ENCODE measurements around the gene KRTAP16-1. TPM values are rescaled to one million over a fixed set of nuclear protein-coding genes. Genes with fewer than 3 reads are reported as not detected.

Gene KRTAP16-1
- total RNA-seq, 2 experiments from 2014 or later, result 0.13 TPM; not detected in 1

DNA sequence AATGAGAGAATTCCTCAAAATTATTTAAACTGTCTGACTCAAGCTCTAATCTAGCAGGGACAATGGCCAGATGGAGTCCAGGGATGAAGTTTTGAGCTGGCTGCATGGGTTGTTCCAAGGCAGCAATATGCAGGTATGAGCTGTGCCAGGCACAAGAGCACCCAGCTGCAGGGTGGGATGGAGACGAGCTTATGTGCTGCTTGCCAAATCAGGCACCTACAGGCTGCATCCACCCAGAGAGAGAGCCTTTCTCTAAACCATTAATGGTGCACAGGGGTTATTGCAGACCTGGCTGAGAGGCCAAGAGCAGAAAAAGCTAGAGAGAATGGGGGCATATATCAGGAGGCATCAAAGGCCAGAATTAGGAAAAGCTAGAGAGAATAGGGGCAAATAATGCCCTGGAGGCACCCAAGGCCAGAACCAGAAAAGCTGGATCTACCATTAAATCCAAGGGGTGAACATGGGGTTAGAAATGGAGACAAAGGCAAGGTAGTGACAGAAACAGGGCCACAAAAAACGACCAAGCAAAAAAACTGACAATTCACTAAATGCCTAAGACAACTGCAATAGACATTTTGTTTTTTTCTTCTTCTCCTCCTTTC lies 30.6 kb upstream of the KRTAP16-1 start:
- Mint-ChIP-seq H3K4me3 (no peak overlapping the region), H3K36me3 (ENCODE audit: low read depth) (peaks cover 15% of the 10 kb centered on the region), H3K4me1 (peaks cover 52% of the 10 kb centered on the region), H3K9me3 (peaks cover 19% of the 10 kb centered on the region), H3K27me3 (peaks cover 18% of the 10 kb centered on the region), H3K27ac (peak overlapping the region; percentile 86)
- POLR2A ChIA-PET, result interaction anchor here (1.6 kb wide), 2 partner anchors 31 to 64 kb away, joined by 4 to 5 read pairs; partner anchors contain the start of gene KRTAP16-1
- CTCF ChIA-PET, result interaction anchor here (2.2 to 2.4 kb wide), 2 partner anchors 10 to 17 kb away, joined by 9 to 14 read pairs; no protein-coding TSS in a partner anchor
- DNase-seq, result no peak

GRCh38 chr17:41338961-41339485 lies 29.9 kb upstream of the KRTAP16-1 start:
- no peak overlapping the region for H3K4me3 Mint-ChIP-seq
- no peak for DNase-seq
- peaks cover 19% of the 10 kb centered on the region for H3K9me3 Mint-ChIP-seq
- peaks cover 15% of the 10 kb centered on the region for H3K36me3 Mint-ChIP-seq (ENCODE audit: low read depth)
- ChIA-PET POLR2A (interaction anchor here (1.6 kb wide), 2 partner anchors 30 to 65 kb away, joined by 4 to 5 read pairs; partner anchors contain the start of gene KRTAP16-1), CTCF (interaction anchor here (0.7 to 2.4 kb wide), 3 partner anchors 9 to 210 kb away, joined by 3 to 9 read pairs (median 7); no protein-coding TSS in a partner anchor)
- peak overlapping the region; percentile 71 for H3K27ac Mint-ChIP-seq
- peaks cover 53% of the 10 kb centered on the region for H3K4me1 Mint-ChIP-seq
- peaks cover 18% of the 10 kb centered on the region for H3K27me3 Mint-ChIP-seq

DNA sequence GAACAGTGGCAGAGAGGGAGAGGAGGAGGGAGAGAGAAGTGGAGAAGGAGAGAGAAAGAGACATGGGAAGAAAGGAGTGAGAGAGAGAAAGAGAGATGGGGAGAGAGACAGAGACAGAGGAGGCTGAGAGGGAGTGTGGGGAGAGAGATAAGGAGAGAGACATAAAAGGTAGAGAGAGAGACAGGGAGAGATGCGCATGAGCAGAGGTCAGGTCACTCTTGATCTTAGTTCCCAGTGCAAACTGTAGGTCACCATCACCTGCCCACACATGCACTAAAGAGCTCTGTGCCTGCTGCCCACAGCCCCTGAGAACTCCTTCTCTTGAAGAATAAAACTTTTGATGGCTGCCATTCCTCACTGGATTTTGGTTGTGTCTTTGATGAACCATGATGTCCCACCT lies 26.6 kb upstream of the KRTAP16-1 start:
- CTCF ChIA-PET, result no interaction called here
- DNase-seq, result no peak
- POLR2A ChIA-PET, result no interaction called here
- Mint-ChIP-seq H3K36me3 (ENCODE audit: low read depth) (no peaks in the 10 kb centered on the region), H3K27ac (no peak overlapping the region), H3K9me3 (no peaks in the 10 kb centered on the region), H3K4me3 (no peak overlapping the region), H3K27me3 (peaks cover 8% of the 10 kb centered on the region), H3K4me1 (peaks cover 31% of the 10 kb centered on the region)

DNA sequence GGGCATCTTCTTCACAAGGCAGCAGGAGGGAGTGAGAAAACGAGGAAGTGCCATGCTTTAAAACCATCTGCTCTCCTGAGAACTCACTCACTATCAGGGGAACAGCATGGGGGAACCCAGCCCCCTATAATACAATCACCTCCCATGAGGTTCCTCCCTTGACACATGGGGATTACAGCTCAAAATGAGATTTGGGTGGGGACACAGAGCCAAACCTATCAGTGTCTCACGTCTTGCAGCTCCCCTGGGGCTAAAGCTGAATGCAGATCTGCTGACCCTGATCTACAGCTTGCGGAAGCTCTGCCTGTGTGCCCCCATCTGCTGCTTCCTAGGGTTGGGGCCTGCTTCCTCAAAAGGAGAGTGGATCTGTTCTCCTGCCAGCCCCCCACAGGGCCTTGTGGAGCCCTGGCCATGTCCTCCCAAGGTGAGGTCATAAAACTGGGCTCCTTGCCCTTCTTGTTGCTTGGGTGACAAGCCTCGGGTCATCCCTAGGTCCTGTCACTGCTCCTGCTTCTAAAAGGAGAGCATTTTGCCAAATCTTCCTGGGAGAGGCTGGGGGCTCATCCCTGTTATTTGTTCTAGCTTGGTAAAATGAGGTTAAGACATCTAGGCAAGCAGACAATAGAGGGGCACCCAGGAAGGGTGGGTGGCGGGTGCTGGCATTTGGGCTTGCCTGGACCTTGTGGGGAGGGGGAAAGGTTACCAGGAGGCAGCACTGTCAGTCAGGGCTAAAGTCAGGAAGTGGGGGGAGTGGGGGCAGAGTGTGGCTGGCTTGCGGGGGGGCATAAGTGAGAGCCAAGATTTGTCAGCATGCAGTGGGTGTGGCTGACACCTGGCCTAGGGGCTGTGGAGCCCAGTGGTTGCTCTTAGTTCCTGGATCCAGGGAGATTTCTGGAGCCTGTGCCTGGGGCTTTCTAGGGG lies 25.5 kb upstream of the KRTAP16-1 start:
- H3K27ac Mint-ChIP-seq, result no peak overlapping the region
- H3K4me3 Mint-ChIP-seq, result no peak overlapping the region
- no peaks in the 10 kb centered on the region for H3K36me3 Mint-ChIP-seq (ENCODE audit: low read depth)
- POLR2A ChIA-PET, result no interaction called here
- CTCF ChIA-PET, result interaction anchor here (0.6 to 1.5 kb wide), 2 partner anchors 12 to 172 kb away, joined by 3 to 5 read pairs; no protein-coding TSS in a partner anchor
- no peak for DNase-seq
- peaks cover 20% of the 10 kb centered on the region for H3K4me1 Mint-ChIP-seq
- H3K9me3 Mint-ChIP-seq, result no peaks in the 10 kb centered on the region
- peaks cover 5% of the 10 kb centered on the region for H3K27me3 Mint-ChIP-seq

DNA sequence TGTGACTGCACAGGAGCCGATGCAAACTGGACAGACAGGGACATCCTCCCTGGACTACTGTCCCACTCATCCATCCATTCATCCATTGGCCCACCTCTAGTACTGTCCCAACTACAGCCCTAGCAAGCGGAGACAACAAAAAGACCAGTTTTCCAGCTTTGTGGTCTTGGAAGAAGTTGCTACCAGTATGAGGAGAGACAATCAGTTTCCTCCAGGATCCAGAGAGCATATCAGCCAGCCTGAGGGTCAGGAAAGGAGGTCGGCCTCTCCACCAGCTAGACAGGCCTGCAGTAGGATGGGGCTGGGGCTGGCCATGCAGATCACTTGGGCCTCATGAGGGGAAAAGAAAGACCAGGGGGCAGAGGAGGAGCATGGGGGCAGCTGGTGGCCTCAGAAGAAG lies 24.7 kb upstream of the KRTAP16-1 start:
- Mint-ChIP-seq H3K4me1 (peaks cover 12% of the 10 kb centered on the region), H3K27ac (no peak overlapping the region), H3K27me3 (peaks cover 5% of the 10 kb centered on the region), H3K36me3 (ENCODE audit: low read depth) (no peaks in the 10 kb centered on the region), H3K9me3 (no peaks in the 10 kb centered on the region), H3K4me3 (no peak overlapping the region)
- ChIA-PET CTCF (interaction anchor here (1.5 kb wide), 1 partner anchor 11 kb away, joined by 5 read pairs; no protein-coding TSS in a partner anchor), POLR2A (no interaction called here)
- no peak for DNase-seq

DNA sequence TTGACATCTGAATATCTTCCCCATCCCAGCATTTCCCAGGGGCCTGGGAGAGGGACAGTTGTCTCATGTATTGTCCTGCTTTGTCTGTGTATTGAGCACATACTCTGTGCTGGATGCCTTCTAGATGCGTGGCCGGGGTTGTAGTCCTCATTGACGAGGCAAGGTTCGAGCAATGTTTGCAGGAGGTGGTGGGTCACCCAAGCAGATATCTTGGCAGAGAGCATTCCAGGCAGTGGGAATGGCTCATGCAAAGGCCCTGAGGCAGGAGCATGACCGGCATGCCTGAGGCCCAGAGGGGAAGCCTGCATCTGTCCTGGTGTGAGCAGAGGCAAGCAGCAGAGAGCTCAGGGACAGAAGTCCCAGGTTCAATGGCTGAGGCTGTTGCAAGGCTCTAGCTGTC lies 24.0 kb upstream of the KRTAP16-1 start:
- Mint-ChIP-seq H3K36me3 (ENCODE audit: low read depth) (no peaks in the 10 kb centered on the region), H3K4me3 (no peak overlapping the region), H3K27ac (no peak overlapping the region), H3K4me1 (peaks cover 6% of the 10 kb centered on the region), H3K27me3 (peaks cover 3% of the 10 kb centered on the region), H3K9me3 (no peaks in the 10 kb centered on the region)
- ChIA-PET POLR2A (no interaction called here), CTCF (interaction anchor here (1.5 kb wide), 1 partner anchor 10 kb away, joined by 5 read pairs; no protein-coding TSS in a partner anchor)
- DNase-seq, result no peak

DNA sequence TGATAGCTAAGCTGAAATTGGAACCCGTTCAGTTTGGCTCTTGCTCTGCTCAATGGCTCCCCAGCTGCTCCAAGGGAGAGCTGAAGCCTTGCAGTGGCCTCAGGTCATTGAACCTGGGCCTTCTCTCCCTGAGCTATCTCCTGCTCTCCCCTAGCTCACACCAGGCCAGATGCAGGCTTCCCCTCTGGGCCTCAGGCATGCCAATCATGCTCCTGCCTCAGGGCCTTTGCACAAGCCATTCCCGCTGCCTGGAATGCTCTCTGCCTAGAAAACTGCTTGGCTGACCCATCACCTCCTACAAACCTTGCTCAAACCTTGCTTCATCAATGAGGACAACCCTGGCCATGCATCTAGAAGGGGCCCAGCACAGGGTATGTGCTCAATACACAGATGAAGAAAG lies 23.1 kb upstream of the KRTAP16-1 start:
- CTCF ChIA-PET, result interaction anchor here (0.8 to 1.0 kb wide), 2 partner anchors 10 to 316 kb away, joined by 4 read pairs; no protein-coding TSS in a partner anchor
- no peaks in the 10 kb centered on the region for H3K9me3 Mint-ChIP-seq
- peaks cover 7% of the 10 kb centered on the region for H3K4me1 Mint-ChIP-seq
- no peaks in the 10 kb centered on the region for H3K36me3 Mint-ChIP-seq (ENCODE audit: low read depth)
- peaks cover under 1% of the 10 kb centered on the region for H3K27me3 Mint-ChIP-seq
- POLR2A ChIA-PET, result no interaction called here
- no peak overlapping the region for H3K4me3 Mint-ChIP-seq
- H3K27ac Mint-ChIP-seq, result no peak overlapping the region
- no peak for DNase-seq

DNA sequence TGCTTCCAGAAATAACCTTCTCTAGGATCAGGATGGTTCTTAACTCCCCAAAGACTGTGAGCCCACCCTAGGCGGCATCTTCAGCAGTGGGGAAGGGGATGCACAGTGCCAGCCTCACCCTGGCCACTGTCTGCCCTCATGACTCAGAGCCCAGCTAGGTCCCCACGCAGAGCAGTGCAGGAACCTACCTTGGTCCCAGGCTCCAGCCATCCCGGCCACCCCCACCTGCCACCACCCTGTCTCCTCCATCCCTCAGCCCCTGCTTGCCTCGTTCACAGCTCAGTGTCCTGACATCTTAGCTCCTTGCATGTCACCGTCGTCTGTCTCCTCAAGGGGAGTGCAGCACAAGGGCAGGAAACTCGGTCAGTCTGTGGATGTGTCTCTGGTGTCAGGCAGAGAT lies 22.5 kb upstream of the KRTAP16-1 start:
- ChIA-PET CTCF (interaction anchor here (0.8 to 1.0 kb wide), 2 partner anchors 9 to 317 kb away, joined by 4 read pairs; no protein-coding TSS in a partner anchor), POLR2A (interaction anchor here (0.6 kb wide), 1 partner anchor 357 kb away, joined by 3 read pairs; the partner anchor contains the start of gene EIF1)
- DNase-seq, result no peak
- Mint-ChIP-seq H3K9me3 (no peaks in the 10 kb centered on the region), H3K27ac (no peak overlapping the region), H3K4me3 (no peak overlapping the region), H3K27me3 (no peaks in the 10 kb centered on the region), H3K36me3 (ENCODE audit: low read depth) (no peaks in the 10 kb centered on the region), H3K4me1 (peaks cover 12% of the 10 kb centered on the region)

GRCh38 chr17:41329279-41329948 lies 20.3 kb upstream of the KRTAP16-1 start:
- DNase-seq, result peak; percentile 34
- no peak overlapping the region for H3K27ac Mint-ChIP-seq
- no peaks in the 10 kb centered on the region for H3K9me3 Mint-ChIP-seq
- no peak overlapping the region for H3K4me3 Mint-ChIP-seq
- CTCF ChIA-PET, result interaction anchor here (0.7 to 2.1 kb wide), 4 partner anchors 11 to 333 kb away, joined by 3 to 9 read pairs (median 4); partner anchors contain the start of gene KRTAP16-1
- peaks cover 14% of the 10 kb centered on the region for H3K4me1 Mint-ChIP-seq
- no peaks in the 10 kb centered on the region for H3K27me3 Mint-ChIP-seq
- no peaks in the 10 kb centered on the region for H3K36me3 Mint-ChIP-seq (ENCODE audit: low read depth)
- POLR2A ChIA-PET, result interaction anchor here (0.9 kb wide), 1 partner anchor 21 kb away, joined by 3 read pairs; the partner anchor contains the start of gene KRTAP16-1

GRCh38 chr17:41328207-41328606 lies 19.1 kb upstream of the KRTAP16-1 start:
- Mint-ChIP-seq H3K27ac (no peak overlapping the region), H3K9me3 (no peaks in the 10 kb centered on the region), H3K36me3 (ENCODE audit: low read depth) (no peaks in the 10 kb centered on the region), H3K27me3 (no peaks in the 10 kb centered on the region), H3K4me3 (no peak overlapping the region), H3K4me1 (peaks cover 16% of the 10 kb centered on the region)
- CTCF ChIA-PET, result no interaction called here
- POLR2A ChIA-PET, result interaction anchor here (1.1 kb wide), 1 partner anchor 19 kb away, joined by 3 read pairs; the partner anchor contains the start of gene KRTAP16-1
- no peak for DNase-seq

GRCh38 chr17:41327411-41328120 lies 18.5 kb upstream of the KRTAP16-1 start:
- DNase-seq, result no peak
- Mint-ChIP-seq H3K4me1 (peaks cover 16% of the 10 kb centered on the region), H3K27me3 (no peaks in the 10 kb centered on the region), H3K27ac (no peak overlapping the region), H3K36me3 (ENCODE audit: low read depth) (no peaks in the 10 kb centered on the region), H3K9me3 (no peaks in the 10 kb centered on the region), H3K4me3 (no peak overlapping the region)
- ChIA-PET CTCF (no interaction called here), POLR2A (interaction anchor here (1.1 kb wide), 1 partner anchor 19 kb away, joined by 3 read pairs; the partner anchor contains the start of gene KRTAP16-1)
